ENCODE results near the gene SLC3A2.

SLC3A2 gene

GRCh38 chr11:62882431-62882749 lies 1.7 kb downstream of the SLC3A2 start:
- no peak for DNase-seq

GRCh38 chr11:62882788-62883501 lies 2.2 kb downstream of the SLC3A2 start:
- no peak for DNase-seq

- no peak for DNase-seq
These were observed 3.0 kb downstream of the SLC3A2 start for GRCh38 chr11:62883673-62884072.

GRCh38 chr11:62885137-62885750 lies 4.5 kb downstream of the SLC3A2 start:
- no peak for DNase-seq

GRCh38 chr11:62888406-62888805 lies 7.7 kb downstream of the SLC3A2 start:
- DNase-seq: no peak

- DNase-seq: no peak
These were observed 8.4 kb downstream of the SLC3A2 start for GRCh38 chr11:62889126-62889483.

GRCh38 chr11:62889484-62890437 lies 9.1 kb downstream of the SLC3A2 start:
- no peak for DNase-seq

- no peak for DNase-seq
These were observed 11.6 kb downstream of the SLC3A2 start for GRCh38 chr11:62892077-62892922.

GRCh38 chr11:62895501-62895900 lies 14.8 kb downstream of the SLC3A2 start:
- no peak for DNase-seq

- DNase-seq: no peak
These were observed 15.4 kb downstream of the SLC3A2 start for GRCh38 chr11:62896049-62896448.

- DNase-seq: no peak
These were observed 16.6 kb downstream of the SLC3A2 start for GRCh38 chr11:62897311-62897710.

- no peak for DNase-seq
These were observed 17.3 kb downstream of the SLC3A2 start for GRCh38 chr11:62898027-62898426.

- no peak for DNase-seq
These were observed 22.2 kb downstream of the SLC3A2 start for GRCh38 chr11:62902932-62903331.

- DNase-seq: no peak
These were observed 24.6 kb downstream of the SLC3A2 start for GRCh38 chr11:62905296-62905695.

- DNase-seq: peak; percentile 92
These were observed 25.3 kb downstream of the SLC3A2 start for GRCh38 chr11:62905927-62906531.

GRCh38 chr11:62908468-62909072 lies 27.9 kb downstream of the SLC3A2 start:
- DNase-seq: no peak

- no peak for DNase-seq
These were observed 28.6 kb downstream of the SLC3A2 start for GRCh38 chr11:62909107-62909894.

- no peak for DNase-seq
These were observed 29.6 kb downstream of the SLC3A2 start for GRCh38 chr11:62910141-62910882.

GRCh38 chr11:62911137-62912130 lies 30.7 kb downstream of the SLC3A2 start:
- no peak for DNase-seq
